GM19099 (cell line): ENCODE data around the gene GRIN2C.

Source experiments
- POLR2A ChIP-seq: IDR thresholded peaks from 3 replicates; pipeline ENCODE4 v1.6.1; 2011; ENCODE audit warnings: low read depth; ENCODE audit not compliant: insufficient read length; ENCODE audit errors: extremely low read depth

The GRIN2C gene

GRCh38 chr17:74859459-74860228 is at the start of gene GRIN2C:
Gene GRIN2C, minus strand, starts transcription at chr17:74859885. Its CDS starts 4,793 bp downstream, at chr17:74855092.
- TF ChIP-seq POLR2A = no peak

- TF ChIP-seq POLR2A = no peak
Measured at GRCh38 chr17:74907012-74907411, 47.3 kb upstream of the GRIN2C start.

DNA sequence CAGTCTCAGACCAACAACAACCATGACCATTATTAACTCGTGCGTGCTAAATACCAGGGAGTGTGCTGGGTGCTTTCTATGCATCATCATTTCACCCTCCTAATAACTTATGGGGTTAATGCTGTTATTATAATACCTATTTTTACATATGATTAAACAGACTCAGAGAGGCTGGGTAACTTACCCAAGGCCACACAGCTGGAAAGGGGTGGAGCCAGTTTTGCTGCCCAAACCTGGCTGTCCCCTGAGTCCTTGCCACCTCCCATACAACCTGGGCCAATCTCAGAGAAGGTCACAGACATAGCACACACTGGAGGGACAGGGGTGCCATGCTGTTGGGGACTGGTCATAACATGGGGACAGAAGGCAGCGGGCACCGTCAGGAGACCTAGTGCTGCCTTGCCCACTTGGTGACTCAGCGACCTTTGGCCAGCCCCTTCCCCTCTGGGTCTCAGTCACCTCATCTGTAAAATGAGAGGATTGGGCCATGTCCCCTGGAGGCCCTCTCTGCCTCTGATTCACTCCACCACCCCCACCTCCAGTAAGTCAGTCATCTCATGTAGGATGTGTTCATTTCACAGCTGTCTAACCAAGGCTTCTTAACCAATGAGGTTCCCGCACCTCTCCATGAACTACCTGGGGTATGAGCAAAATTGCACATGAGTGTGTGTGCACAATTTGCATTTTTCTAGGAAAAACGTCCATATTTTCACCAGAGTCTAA is 45.2 kb upstream of the GRIN2C start:
- TF ChIP-seq POLR2A = no peak

- TF ChIP-seq POLR2A = no peak
Measured at GRCh38 chr17:74903671-74904070, 44.0 kb upstream of the GRIN2C start.

- no peak for TF ChIP-seq POLR2A
Measured at GRCh38 chr17:74903034-74903433, 43.3 kb upstream of the GRIN2C start.

DNA sequence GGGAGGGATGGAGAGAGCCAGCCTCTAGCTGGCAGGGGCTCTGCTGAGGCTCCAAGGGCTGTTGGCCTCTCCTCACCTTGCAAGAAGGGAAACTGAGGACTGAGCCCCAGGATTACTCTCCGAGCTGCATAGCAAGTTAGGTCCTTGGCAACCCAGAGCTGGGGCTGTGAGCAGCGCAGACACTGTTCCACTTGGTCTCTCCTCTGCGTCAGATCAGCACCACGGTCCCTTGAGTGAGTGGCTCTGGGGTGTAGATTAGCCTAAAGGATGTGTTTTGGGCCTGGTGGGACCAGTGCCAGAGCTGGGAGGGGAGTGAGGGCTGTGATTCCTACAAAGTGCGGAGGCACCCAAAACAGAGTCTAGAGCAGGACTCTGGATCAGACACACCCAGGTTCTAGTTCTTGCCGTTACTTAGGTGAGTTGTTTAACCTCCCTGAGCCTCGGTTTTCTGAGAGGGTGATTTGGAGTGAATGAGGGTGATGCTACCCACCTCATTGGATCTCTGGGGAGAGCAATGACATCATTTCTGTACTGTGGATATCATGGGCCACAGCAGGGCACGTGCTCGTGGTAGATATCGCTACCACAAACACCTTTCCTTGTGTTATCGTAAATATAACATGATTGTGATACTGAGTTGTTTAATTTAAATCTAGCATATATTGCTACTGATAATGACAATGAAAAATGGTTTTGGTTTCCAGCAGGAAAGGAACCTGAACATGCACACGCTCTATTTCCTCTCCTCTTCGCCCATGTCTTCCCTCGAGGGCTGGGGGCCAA is 41.9 kb upstream of the GRIN2C start:
- TF ChIP-seq POLR2A = no peak

- no peak for TF ChIP-seq POLR2A
Measured at GRCh38 chr17:74900208-74900607, 40.5 kb upstream of the GRIN2C start.

DNA sequence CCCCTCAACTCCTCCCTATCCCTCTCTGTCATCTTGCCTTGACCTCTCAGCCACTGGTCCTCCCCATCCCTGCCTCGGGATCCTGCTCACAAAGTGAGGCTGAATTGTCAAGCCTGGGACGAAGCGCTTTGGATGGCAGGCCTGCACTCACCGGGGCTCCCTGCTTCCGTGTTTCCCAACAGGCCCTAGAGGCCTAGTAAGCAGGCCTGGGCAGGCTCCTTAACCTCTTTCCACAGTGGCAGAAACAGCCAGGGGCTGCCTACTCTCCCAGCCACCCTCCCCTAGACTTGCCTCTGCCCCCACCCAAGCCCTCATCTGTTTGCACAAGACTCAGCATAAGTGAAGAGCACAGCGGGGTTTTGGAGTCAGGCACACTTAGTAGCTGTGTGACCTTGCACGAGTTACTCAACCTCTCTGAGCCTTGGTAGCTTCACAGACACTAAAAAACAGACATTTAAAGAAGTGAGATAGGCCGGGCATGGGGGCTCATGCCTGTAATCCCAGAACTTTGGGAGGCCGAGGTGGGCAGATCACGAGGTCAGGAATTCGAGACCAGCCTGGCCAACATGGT is 38.8 kb upstream of the GRIN2C start:
- TF ChIP-seq POLR2A = no peak

DNA sequence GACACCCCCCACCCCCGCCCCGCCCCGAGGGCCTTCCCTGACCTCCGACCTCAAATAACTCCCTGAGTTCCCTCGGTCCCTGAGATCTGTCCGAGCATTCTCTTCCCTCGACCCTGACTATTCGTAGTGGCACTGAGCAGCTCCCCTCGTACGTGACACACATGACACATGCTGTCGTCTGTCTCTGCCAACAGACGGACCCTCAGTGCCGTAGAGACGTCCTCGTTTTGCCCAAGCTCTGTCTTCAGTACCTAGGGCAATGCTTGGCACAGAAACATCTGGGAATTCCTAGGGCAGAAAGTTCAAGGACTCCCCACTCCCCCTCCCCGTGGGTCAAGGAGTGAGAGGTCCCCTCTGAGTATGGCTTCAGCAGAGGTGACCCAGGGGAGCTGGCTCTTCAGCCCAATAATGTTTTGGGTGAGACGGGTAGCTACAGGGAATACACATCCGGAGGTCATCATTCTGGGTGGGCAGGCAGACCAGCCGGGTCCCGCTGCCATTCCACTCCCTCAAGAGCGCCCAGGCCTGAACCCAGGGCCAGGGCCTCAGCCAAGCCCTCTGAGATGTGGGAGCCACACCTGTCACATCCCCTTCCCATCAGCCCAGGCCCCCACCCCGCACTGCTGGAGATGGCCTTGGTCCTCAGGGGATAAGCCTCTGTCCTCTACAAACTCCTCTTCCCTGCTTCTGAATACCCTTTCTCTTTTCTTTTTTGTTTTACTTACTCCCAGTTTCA is 34.4 kb upstream of the GRIN2C start:
- no peak for TF ChIP-seq POLR2A

GRCh38 chr17:74892974-74893911 is 33.6 kb upstream of the GRIN2C start, which contains the start of gene FADS6:
Gene FADS6, minus strand, starts transcription at chr17:74893633. Its CDS starts 38 bp downstream, at chr17:74893595.
- no peak for TF ChIP-seq POLR2A

GRCh38 chr17:74892013-74892841 is 32.5 kb upstream of the GRIN2C start:
- no peak for TF ChIP-seq POLR2A

DNA sequence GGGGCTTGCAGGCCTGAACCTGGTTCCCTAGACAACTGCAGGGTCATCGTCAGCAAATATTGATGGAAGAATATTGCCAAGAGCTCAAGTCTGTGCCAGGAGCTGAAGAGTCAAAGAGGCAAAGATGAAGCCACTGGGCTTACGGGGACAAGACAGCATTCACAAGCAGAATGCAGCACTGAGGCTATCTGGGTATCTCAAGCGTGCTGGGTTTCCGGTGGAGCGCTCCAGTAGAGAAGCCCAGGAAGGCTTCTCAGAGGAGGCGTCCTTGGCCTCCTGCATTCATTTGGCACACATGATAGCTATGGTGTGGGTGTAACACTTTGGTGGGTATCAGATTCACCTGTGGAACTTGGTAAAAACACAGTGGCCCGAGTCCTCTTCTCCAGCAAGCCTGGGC is 30.9 kb upstream of the GRIN2C start:
- TF ChIP-seq POLR2A = no peak
